HepG2 (cell line): Measurements from ENCODE around the gene STX10. TPM values are rescaled to one million over a fixed set of nuclear protein-coding genes. Genes with fewer than 3 reads are reported as not detected.
A peak's percentile ranks its signal among the peaks of the same experiment; 100 is the strongest.

Experiments
- AGO2 ChIP-seq: fragments of 200-400 bp; formaldehyde crosslinking; optimal IDR thresholded peaks from 2 replicates; pipeline ENCODE3; 2017; ENCODE audit warnings: mild to moderate bottlenecking, low read depth, low read length, moderate library complexity
- ATM ChIP-seq: fragments of 450-650 bp; IDR thresholded peaks from 2 replicates; pipeline ENCODE4 v1.7.1; 2017; ENCODE audit warnings: mild to moderate bottlenecking, borderline replicate concordance
- ISL2 ChIP-seq: sonication (generic); formaldehyde crosslinking; IDR thresholded peaks from 2 replicates; pipeline ENCODE4 v1.5.0; 2020; ENCODE audit warnings: missing genetic modification reagents
- KDM4B ChIP-seq: sonication (generic); formaldehyde crosslinking; IDR thresholded peaks from 2 replicates; pipeline ENCODE4 v1.4.0; 2020; ENCODE audit warnings: missing genetic modification reagents
- MXD1 ChIP-seq: sonication (generic); formaldehyde crosslinking; IDR thresholded peaks from 2 replicates; pipeline ENCODE4 v1.4.0; 2020; ENCODE audit warnings: mild to moderate bottlenecking, missing genetic modification reagents
- MXI1 ChIP-seq: IDR thresholded peaks from 3 replicates; pipeline ENCODE4 v1.6.1; 2012; ENCODE audit warnings: low read depth, low read length, inconsistent platforms, borderline replicate concordance
- REPIN1 ChIP-seq: sonication (generic); formaldehyde crosslinking; IDR thresholded peaks from 2 replicates; pipeline ENCODE4 v1.8.0; 2022; ENCODE audit warnings: missing genetic modification reagents, low read depth, mild to moderate bottlenecking, borderline replicate concordance
- U2AF1 ChIP-seq: fragments of 200-400 bp; formaldehyde crosslinking; optimal IDR thresholded peaks from 2 replicates; pipeline ENCODE3; 2017; ENCODE audit warnings: mild to moderate bottlenecking, low read depth, low read length
- ZEB1 ChIP-seq: IDR thresholded peaks from 2 replicates; pipeline ENCODE4 v1.6.1; 2012; ENCODE audit warnings: mild to moderate bottlenecking, low read depth, inconsistent platforms; ENCODE audit not compliant: insufficient replicate concordance
- ZNF441 ChIP-seq: sonication (generic); formaldehyde crosslinking; IDR thresholded peaks from 2 replicates; pipeline ENCODE4 v1.7.0; 2021; ENCODE audit warnings: missing genetic modification reagents, borderline replicate concordance
- ZNF513 ChIP-seq: sonication (generic); formaldehyde crosslinking; conservative IDR thresholded peaks from 2 replicates; pipeline ENCODE4 v1.5.0; 2020; ENCODE audit warnings: missing genetic modification reagents
- ZNF564 ChIP-seq: sonication (generic); formaldehyde crosslinking; IDR thresholded peaks from 2 replicates; pipeline ENCODE4 v1.8.1; 2023; ENCODE audit warnings: mild to moderate bottlenecking, missing genetic modification reagents
- ZNF660 ChIP-seq: sonication (generic); formaldehyde crosslinking; IDR thresholded peaks from 2 replicates; pipeline ENCODE4 v1.5.1; 2020; ENCODE audit warnings: mild to moderate bottlenecking, low read depth, missing genetic modification reagents, borderline replicate concordance
- polyA plus RNA-seq, 8 experiments: library from polyadenylated mRNA; depleted of rRNA in 3 of 8; stranded (reverse) in 7 of 8; unstranded in 1 of 8; fragments of >200 nt; fragmentation: Illumina TruSeq in 4 of 8; extraction: Trizol in 4 of 8; gene quantifications; 2 replicates each; pipeline versions ENCODE4 v1.2.1 to v1.2.3, GENCODE V29; 2011 to 2016; ENCODE audit warnings: low read depth in 4 of 8, missing spikeins in 1 of 8, mixed read lengths in 1 of 8; ENCODE audit not compliant: insufficient read depth in 1 of 8
- total RNA-seq, 5 experiments: library from RNA; depleted of rRNA; stranded (reverse); fragments of >200 nt; fragmentation: Illumina TruSeq; extraction: Trizol; gene quantifications; 2 replicates each; pipeline ENCODE4 v1.2.3, GENCODE V29; 2016; ENCODE audit warnings: low read depth in 1 of 5
- TF ChIP-seq, protein P1 (sequence below): sonication (generic); formaldehyde crosslinking; IDR thresholded peaks from 2 replicates; pipeline ENCODE4 v1.8.1; 2023; ENCODE audit warnings: mild to moderate bottlenecking, missing genetic modification reagents
- TF ChIP-seq, protein P2 (sequence below): sonication (generic); formaldehyde crosslinking; IDR thresholded peaks from 2 replicates; pipeline ENCODE4 v1.8.0; 2022; ENCODE audit warnings: missing genetic modification reagents, mild to moderate bottlenecking, moderate library complexity, borderline replicate concordance
- TF ChIP-seq, protein P3 (sequence below): sonication (generic); formaldehyde crosslinking; IDR thresholded peaks from 2 replicates; pipeline ENCODE4 v1.5.0; 2020; ENCODE audit warnings: missing genetic modification reagents, mild to moderate bottlenecking, borderline replicate concordance

The STX10 gene
- total and polyA plus RNA-seq, 2 of the 13 experiments (the other 11 are each of a cell fraction or from before 2014, with no cell fraction given), result 47.9 to 66.4 TPM

DNA sequence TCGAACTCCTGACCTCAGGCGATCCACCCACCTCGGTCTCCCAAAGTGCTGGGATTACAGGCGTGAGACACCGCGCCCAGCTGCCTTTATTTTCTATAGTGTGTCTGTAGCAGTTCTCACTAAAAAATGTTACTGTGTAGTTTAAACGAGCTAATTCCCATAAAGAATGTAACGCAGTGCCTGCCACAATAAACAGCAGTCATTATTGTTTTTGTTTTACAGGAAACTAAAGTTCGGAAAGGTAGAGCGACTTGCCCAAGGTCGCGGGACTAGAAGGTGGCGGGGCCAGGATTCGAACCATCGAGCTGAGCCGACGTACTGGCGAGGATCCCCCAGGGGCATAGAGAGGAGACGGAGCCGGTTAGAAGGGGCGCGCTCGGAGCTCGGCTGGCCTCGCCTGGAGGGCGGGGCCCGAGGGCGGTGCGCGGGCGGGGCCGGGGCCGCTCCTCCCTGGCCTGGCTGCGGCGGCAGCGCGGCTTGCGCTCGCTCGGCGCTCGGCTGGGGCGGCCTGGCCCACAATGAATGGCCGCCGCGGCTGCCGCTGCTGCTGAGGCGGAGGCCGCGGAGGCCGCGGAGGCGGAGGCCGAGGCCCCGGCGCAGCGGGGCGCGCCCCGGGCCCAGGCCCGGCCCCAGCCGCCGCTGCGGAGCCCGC, 32.3 kb downstream of the STX10 start, which contains the start of gene NACC1 (continued):
- no peak for TF ChIP-seq ZNF513 (CRISPR knock-in tag)
- TF ChIP-seq MXI1, result peak; percentile 52; the same call in 1 of the 3 replicates
- TF ChIP-seq MXD1 (CRISPR knock-in tag), result no peak
- TF ChIP-seq AGO2, result no peak
- TF ChIP-seq, protein P1, sequence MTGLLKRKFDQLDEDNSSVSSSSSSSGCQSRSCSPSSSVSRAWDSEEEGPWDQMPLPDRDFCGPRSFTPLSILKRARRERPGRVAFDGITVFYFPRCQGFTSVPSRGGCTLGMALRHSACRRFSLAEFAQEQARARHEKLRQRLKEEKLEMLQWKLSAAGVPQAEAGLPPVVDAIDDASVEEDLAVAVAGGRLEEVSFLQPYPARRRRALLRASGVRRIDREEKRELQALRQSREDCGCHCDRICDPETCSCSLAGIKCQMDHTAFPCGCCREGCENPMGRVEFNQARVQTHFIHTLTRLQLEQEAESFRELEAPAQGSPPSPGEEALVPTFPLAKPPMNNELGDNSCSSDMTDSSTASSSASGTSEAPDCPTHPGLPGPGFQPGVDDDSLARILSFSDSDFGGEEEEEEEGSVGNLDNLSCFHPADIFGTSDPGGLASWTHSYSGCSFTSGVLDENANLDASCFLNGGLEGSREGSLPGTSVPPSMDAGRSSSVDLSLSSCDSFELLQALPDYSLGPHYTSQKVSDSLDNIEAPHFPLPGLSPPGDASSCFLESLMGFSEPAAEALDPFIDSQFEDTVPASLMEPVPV (CRISPR knock-in tag), result no peak
- TF ChIP-seq, protein P2, sequence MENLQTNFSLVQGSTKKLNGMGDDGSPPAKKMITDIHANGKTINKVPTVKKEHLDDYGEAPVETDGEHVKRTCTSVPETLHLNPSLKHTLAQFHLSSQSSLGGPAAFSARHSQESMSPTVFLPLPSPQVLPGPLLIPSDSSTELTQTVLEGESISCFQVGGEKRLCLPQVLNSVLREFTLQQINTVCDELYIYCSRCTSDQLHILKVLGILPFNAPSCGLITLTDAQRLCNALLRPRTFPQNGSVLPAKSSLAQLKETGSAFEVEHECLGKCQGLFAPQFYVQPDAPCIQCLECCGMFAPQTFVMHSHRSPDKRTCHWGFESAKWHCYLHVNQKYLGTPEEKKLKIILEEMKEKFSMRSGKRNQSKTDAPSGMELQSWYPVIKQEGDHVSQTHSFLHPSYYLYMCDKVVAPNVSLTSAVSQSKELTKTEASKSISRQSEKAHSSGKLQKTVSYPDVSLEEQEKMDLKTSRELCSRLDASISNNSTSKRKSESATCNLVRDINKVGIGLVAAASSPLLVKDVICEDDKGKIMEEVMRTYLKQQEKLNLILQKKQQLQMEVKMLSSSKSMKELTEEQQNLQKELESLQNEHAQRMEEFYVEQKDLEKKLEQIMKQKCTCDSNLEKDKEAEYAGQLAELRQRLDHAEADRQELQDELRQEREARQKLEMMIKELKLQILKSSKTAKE (CRISPR knock-in tag), result no peak
- no peak for TF ChIP-seq U2AF1
- no peak for TF ChIP-seq ATM
- TF ChIP-seq REPIN1 (CRISPR knock-in tag), result no peak
- no peak for TF ChIP-seq ISL2 (CRISPR knock-in tag)
- no peak for TF ChIP-seq ZEB1
- TF ChIP-seq, protein P3, sequence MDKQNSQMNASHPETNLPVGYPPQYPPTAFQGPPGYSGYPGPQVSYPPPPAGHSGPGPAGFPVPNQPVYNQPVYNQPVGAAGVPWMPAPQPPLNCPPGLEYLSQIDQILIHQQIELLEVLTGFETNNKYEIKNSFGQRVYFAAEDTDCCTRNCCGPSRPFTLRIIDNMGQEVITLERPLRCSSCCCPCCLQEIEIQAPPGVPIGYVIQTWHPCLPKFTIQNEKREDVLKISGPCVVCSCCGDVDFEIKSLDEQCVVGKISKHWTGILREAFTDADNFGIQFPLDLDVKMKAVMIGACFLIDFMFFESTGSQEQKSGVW (CRISPR knock-in tag), result no peak
- peak; percentile 36; the same call in 1 of the 2 replicates for TF ChIP-seq ZNF564 (CRISPR knock-in tag)
- no peak for TF ChIP-seq KDM4B (CRISPR knock-in tag)
- TF ChIP-seq ZNF441 (CRISPR knock-in tag), result no peak; the same call in 1 of the 2 replicates
- no peak for TF ChIP-seq ZNF660 (CRISPR knock-in tag)
